ENCODE measurements around the gene STEAP2. TPM values are rescaled to one million over a fixed set of nuclear protein-coding genes. Genes with fewer than 3 reads are reported as not detected.

STEAP2 gene
- total RNA-seq, 1 experiment from 2014 or later: 13.4 TPM

- Histone ChIP-seq H3K27me3 (ENCODE audit: insufficient read depth, low read length) (no peaks in the 10 kb centered on the region), H3K4me2 (ENCODE audit: low read length) (peak overlapping the region; percentile 97; the same call in 1 of the 2 replicates), H3K4me3 (replicated peaks in 1 of 2; ENCODE audit: low read depth in 1 of 2, low read length in 2 of 2) (no peak overlapping the region), H3K79me2 (ENCODE audit: insufficient read depth, low read length) (peaks cover 8% of the 10 kb centered on the region; the same call in 1 of the 2 replicates), H3K27ac (ENCODE audit: low read depth, low read length) (no peak overlapping the region), H3K9me2 (ENCODE audit: insufficient read depth) (no peaks in the 10 kb centered on the region), H3K36me3 (ENCODE audit: control insufficient read depth in 1 of 2, insufficient read depth in 2 of 2, low read length in 2 of 2) (no peaks in the 10 kb centered on the region), H3K9ac (ENCODE audit: low read length) (no peak overlapping the region), H2AFZ (ENCODE audit: low read depth, low read length, poor library complexity, severe bottlenecking) (no peak overlapping the region), H4K20me1 (ENCODE audit: insufficient read depth) (no peaks in the 10 kb centered on the region), H3K9me3 (ENCODE audit: control insufficient read depth in 1 of 2, insufficient read depth in 1 of 2, low read depth in 1 of 2, low read length in 2 of 2) (no peaks in the 10 kb centered on the region), H3K4me1 (ENCODE audit: control insufficient read depth in 1 of 2, insufficient read depth in 2 of 2, low read length in 2 of 2) (peaks cover 9 to 22% of the 10 kb centered on the region in 2 experiments)
- DNase-seq (ENCODE audit: low read depth, low spot score) (no peak), ATAC-seq (no peak)
- BruUV-seq (replicated peaks): no TSS peak
- ChIA-PET CTCF (no interaction called here), POLR2A (no interaction called here), RAD21 (ENCODE audit: low non-redundant PET in 1 of 2, low total read pairs in 2 of 2, uncharacterized antibody in 2 of 2, unreplicated experiment in 2 of 2) (no interaction called here)
- TF ChIP-seq EZH2 (IDR thresholded peaks at IDR 0.05): no peak
- intact Hi-C loops (cut with micrococcal nuclease): loop anchor here (5.0 kb wide), 1 partner anchor 56 kb away; no protein-coding TSS in a partner anchor
Observed at GRCh38 chr7:90213521-90213920, 2.0 kb downstream of the STEAP2 start.

GRCh38 chr7:90216080-90216674 is 4.6 kb downstream of the STEAP2 start:
- ChIA-PET RAD21 (ENCODE audit: low non-redundant PET in 1 of 2, low total read pairs in 2 of 2, uncharacterized antibody in 2 of 2, unreplicated experiment in 2 of 2) (no interaction called here), POLR2A (no interaction called here), CTCF (no interaction called here)
- peaks cover 13% of the 10 kb centered on the region; the same call in 1 of the 2 replicates for H3K79me2 ChIP-seq (ENCODE audit: insufficient read depth, low read length)
- no peaks in the 10 kb centered on the region for H3K36me3 ChIP-seq (ENCODE audit: control insufficient read depth in 1 of 2, insufficient read depth in 2 of 2, low read length in 2 of 2)
- no TSS peak for BruUV-seq (replicated peaks)
- no peak for DNase-seq (ENCODE audit: low read depth, low spot score)
- intact Hi-C loops (cut with micrococcal nuclease): no loop called here
- no peaks in the 10 kb centered on the region for H3K27me3 ChIP-seq (ENCODE audit: insufficient read depth, low read length)
- no peaks in the 10 kb centered on the region for H4K20me1 ChIP-seq (ENCODE audit: insufficient read depth)
- no peak for TF ChIP-seq ATF3 (IDR thresholded peaks at IDR 0.05)
- TF ChIP-seq ZNF274 (IDR thresholded peaks at IDR 0.05; ENCODE audit: low read depth, low read length): no peak
- no peak for TF ChIP-seq CEBPB (IDR thresholded peaks at IDR 0.05; ENCODE audit: low read depth)
- TF ChIP-seq ELF1 (IDR thresholded peaks at IDR 0.05; ENCODE audit: borderline replicate concordance, low read depth): no peak
- no peak for TF ChIP-seq RAD21 (IDR thresholded peaks at IDR 0.05; ENCODE audit: low read depth)
- no peak for TF ChIP-seq YY1 (IDR thresholded peaks at IDR 0.05; ENCODE audit: extremely low read depth, insufficient replicate concordance, low read depth, low read length)
- no peak for TF ChIP-seq MAX (IDR thresholded peaks at IDR 0.05)
- no peak for TF ChIP-seq ZFX (IDR thresholded peaks at IDR 0.05)
- TF ChIP-seq POLR2A (IDR thresholded peaks at IDR 0.05; ENCODE audit: borderline replicate concordance, extremely low read depth, insufficient read depth, insufficient read length): no peak
- TF ChIP-seq CBX3 (IDR thresholded peaks at IDR 0.05; ENCODE audit: low read depth): no peak
- TF ChIP-seq EZH2 (IDR thresholded peaks at IDR 0.05): no peak
- no peak for TF ChIP-seq SRF (IDR thresholded peaks at IDR 0.05; ENCODE audit: low read depth)
- TF ChIP-seq EGR1 (IDR thresholded peaks at IDR 0.05; ENCODE audit: low read depth): no peak
- TF ChIP-seq POLR2AphosphoS5 (IDR thresholded peaks at IDR 0.05; ENCODE audit: low read depth, low read length): no peak
- no peak for TF ChIP-seq TCF7L2 (IDR thresholded peaks at IDR 0.05; ENCODE audit: borderline replicate concordance, extremely low read depth, insufficient read depth, insufficient read length)
- TF ChIP-seq SP1 (IDR thresholded peaks at IDR 0.05; ENCODE audit: low read depth): no peak
- ATAC-seq: no peak
- no peaks in the 10 kb centered on the region for H3K9me3 ChIP-seq (ENCODE audit: control insufficient read depth in 1 of 2, insufficient read depth in 1 of 2, low read depth in 1 of 2, low read length in 2 of 2)
- no peak overlapping the region for H3K27ac ChIP-seq (ENCODE audit: low read depth, low read length)
- no peak overlapping the region for H3K9ac ChIP-seq (ENCODE audit: low read length)
- peaks cover 6 to 14% of the 10 kb centered on the region in 2 experiments for H3K4me1 ChIP-seq (ENCODE audit: control insufficient read depth in 1 of 2, insufficient read depth in 2 of 2, low read length in 2 of 2)
- H2AFZ ChIP-seq (ENCODE audit: low read depth, low read length, poor library complexity, severe bottlenecking): no peak overlapping the region
- no peaks in the 10 kb centered on the region for H3K9me2 ChIP-seq (ENCODE audit: insufficient read depth)
- no peak overlapping the region for H3K4me3 ChIP-seq (replicated peaks in 1 of 2; ENCODE audit: low read depth in 1 of 2, low read length in 2 of 2)
- no peak overlapping the region for H3K4me2 ChIP-seq (ENCODE audit: low read length)

Data from HCT116 (cell line).